22Rv1 (cell line): Measurements from ENCODE around the gene CCL21.
"Not testable (repeated sequence)": the region's sequence is repeated elsewhere in the genome, so short reads cannot be mapped to it uniquely, and the experiment has no call there.

Experiments used
- CTCF ChIP-seq: fragments of 450-650 bp; IDR thresholded peaks from 2 replicates; pipeline ENCODE4 v1.5.1; 2017; ENCODE audit warnings: mild to moderate bottlenecking
- ZFX ChIP-seq: fragments of 450-650 bp; IDR thresholded peaks from 2 replicates; pipeline ENCODE4 v1.6.1; 2017; ENCODE audit warnings: antibody characterized with exemption, borderline replicate concordance

- TF ChIP-seq CTCF, ZFX: not testable (repeated sequence)
These were observed 9.8 kb upstream of the CCL21 start for GRCh38 chr9:34719769-34720025.
